A549 (cell line): ENCODE data around the gene SRL. TPM values are rescaled to one million over a fixed set of nuclear protein-coding genes. Genes with fewer than 3 reads are reported as not detected.

ENCODE experiments used
- ATAC-seq, 2 experiments: fragments of 200-7000 bp in 1 of 2; fragments of >200 bp in 1 of 2; cut with Nextera tagmentation in 1 of 2; cut with Tn5 transposase in 1 of 2; 3 replicates each; pipeline versions ENCODE4 v1.8.0 to v1.9.1; 2018 to 2020; ENCODE audit warnings: mild to moderate bottlenecking in 1 of 2, moderate library complexity in 1 of 2
- CTCF ChIA-PET: fragments of 300-600 bp; sonication (Branson Sonifier 250); formaldehyde crosslinking; extraction: SDS; loops from one replicate; lab custom pipeline; 2021; ENCODE audit warnings: antibody characterized with exemption, inconsistent platforms; lab: Yijun Ruan, JAX
- POLR2A ChIA-PET: fragments of 350-600 bp; formaldehyde crosslinking; extraction: SDS; loops from one replicate; lab custom pipeline; 2021; ENCODE audit warnings: antibody characterized with exemption, inconsistent platforms; lab: Yijun Ruan, JAX
- DNase-seq, 2 experiments: peaks; one replicate each; pipeline versions ENCODE4 v3.0.0 to v3.0.0-alpha.2; 2011 to 2016; ENCODE audit warnings: low read depth in 1 of 2, low spot score in 1 of 2
- FAIRE-seq: peaks from 2 replicates; lab custom pipeline; 2011; peaks lifted over from hg19 to GRCh38; lab: Jason Lieb, UNC
- H3K27ac ChIP-seq, 2 experiments: fragments of >200 bp; sonication (Bioruptor Twin); formaldehyde crosslinking; 3 replicates each; pipeline ENCODE4 v1.5.1; 2016 to 2017
- H3K4me1 ChIP-seq: fragments of >200 bp; sonication (Bioruptor Twin); formaldehyde crosslinking; 3 replicates; pipeline ENCODE4 v1.6.1; 2016
- H3K4me2 ChIP-seq: fragments of >200 bp; sonication (Bioruptor Twin); formaldehyde crosslinking; 3 replicates; pipeline ENCODE4 v1.6.1; 2016
- H3K4me3 ChIP-seq: fragments of >200 bp; sonication (Bioruptor Twin); formaldehyde crosslinking; 3 replicates; pipeline ENCODE4 v1.5.1; 2016
- H3K9me3 ChIP-seq: fragments of >200 bp; sonication (Bioruptor Twin); formaldehyde crosslinking; 3 replicates; pipeline ENCODE4 v1.6.1; 2016
- BCL3 ChIP-seq: fragments of >200 bp; sonication (Bioruptor Twin); formaldehyde crosslinking; IDR thresholded peaks from 3 replicates; pipeline ENCODE4 v1.6.1; 2016
- CBX2 ChIP-seq: fragments of 200-600 bp; sonication (generic); IDR thresholded peaks from 2 replicates; pipeline ENCODE4 v1.6.1; 2016; ENCODE audit warnings: low read depth, mild to moderate bottlenecking, borderline replicate concordance
- CBX8 ChIP-seq: fragments of 200-600 bp; sonication (generic); IDR thresholded peaks from 2 replicates; pipeline ENCODE4 v1.6.1; 2016
- CHD4 ChIP-seq: fragments of 200-600 bp; sonication (generic); IDR thresholded peaks from 2 replicates; pipeline ENCODE4 v1.6.1; 2016; ENCODE audit warnings: antibody characterized with exemption, mild to moderate bottlenecking, borderline replicate concordance
- CTCF ChIP-seq: fragments of >200 bp; sonication (Bioruptor Twin); formaldehyde crosslinking; IDR thresholded peaks from 3 replicates; pipeline ENCODE4 v1.5.1; 2016
- EHF ChIP-seq: fragments of 250-450 bp; sonication (Bioruptor Pico); IDR thresholded peaks from 2 replicates; pipeline ENCODE4 v1.5.0; 2020; ENCODE audit warnings: mild to moderate bottlenecking
- EHMT2 ChIP-seq: fragments of 200-600 bp; sonication (generic); IDR thresholded peaks from 2 replicates; pipeline ENCODE4 v1.6.1; 2016; ENCODE audit warnings: antibody characterized with exemption, low read depth, mild to moderate bottlenecking, moderate library complexity
- ELK1 ChIP-seq: fragments of 150-350 bp; IDR thresholded peaks from 2 replicates; pipeline ENCODE4 v1.6.1; 2014; ENCODE audit warnings: low read depth, mild to moderate bottlenecking, low read length
- EP300 ChIP-seq, 2 experiments: fragments of >200 bp; sonication (Bioruptor Twin); formaldehyde crosslinking; IDR thresholded peaks; 2 replicates in 1 of 2; 3 replicates in 1 of 2; pipeline ENCODE4 v1.6.1; 2016 to 2017
- ESRRA ChIP-seq: fragments of 150-350 bp; IDR thresholded peaks from 2 replicates; pipeline ENCODE4 v1.6.1; 2014; ENCODE audit warnings: mild to moderate bottlenecking, low read length, borderline replicate concordance
- FOSL2 ChIP-seq, 2 experiments: fragments of 450-650 bp in 1 of 2; fragments of >200 bp in 1 of 2; sonication (Bioruptor Twin) in 1 of 2; formaldehyde crosslinking; IDR thresholded peaks; 2 replicates each; pipeline versions ENCODE4 v1.5.0 to v1.6.1; 2016 to 2020; ENCODE audit warnings: mild to moderate bottlenecking in 1 of 2, moderate library complexity in 1 of 2
- FOXS1 ChIP-seq: fragments of 250-450 bp; sonication (Bioruptor Pico); IDR thresholded peaks from 2 replicates; pipeline ENCODE4 v1.5.0; 2020; ENCODE audit warnings: mild to moderate bottlenecking, moderate library complexity
- HES2 ChIP-seq: fragments of >200 bp; sonication (Bioruptor Twin); formaldehyde crosslinking; IDR thresholded peaks from 2 replicates; pipeline ENCODE4 v1.6.1; 2016
- HMGXB4 ChIP-seq: fragments of 250-450 bp; sonication (Bioruptor Pico); IDR thresholded peaks from 2 replicates; pipeline ENCODE4 v1.5.0; 2021; ENCODE audit warnings: mild to moderate bottlenecking, moderate library complexity, borderline replicate concordance
- HOXB13 ChIP-seq: fragments of 250-450 bp; sonication (Bioruptor Pico); IDR thresholded peaks from 2 replicates; pipeline ENCODE4 v1.5.0; 2020; ENCODE audit warnings: low read depth, mild to moderate bottlenecking, moderate library complexity
- JUNB ChIP-seq: fragments of >200 bp; sonication (Bioruptor Twin); formaldehyde crosslinking; IDR thresholded peaks from 2 replicates; pipeline ENCODE4 v1.6.1; 2016
- KDM1A ChIP-seq: fragments of 200-600 bp; sonication (generic); IDR thresholded peaks from 2 replicates; pipeline ENCODE4 v1.6.1; 2016; ENCODE audit warnings: low read depth, mild to moderate bottlenecking
- MAFK ChIP-seq: fragments of 450-650 bp; IDR thresholded peaks from 2 replicates; pipeline ENCODE4 v1.6.1; 2014; ENCODE audit not compliant: partially characterized antibody
- MAX ChIP-seq: IDR thresholded peaks from 2 replicates; pipeline ENCODE4 v1.6.1; 2012
- MAZ ChIP-seq: fragments of 150-350 bp; IDR thresholded peaks from 2 replicates; pipeline ENCODE4 v1.6.1; 2014; ENCODE audit warnings: antibody characterized with exemption, low read depth, low read length, borderline replicate concordance
- NFE2L2 ChIP-seq: fragments of 150-350 bp; conservative IDR thresholded peaks from 2 replicates; pipeline ENCODE4 v1.6.1; 2014; ENCODE audit warnings: low read length
- NR3C1 ChIP-seq: fragments of >200 bp; sonication (Bioruptor Twin); formaldehyde crosslinking; IDR thresholded peaks from 3 replicates; pipeline ENCODE4 v1.6.1; 2017
- PBX3 ChIP-seq: IDR thresholded peaks from 2 replicates; pipeline ENCODE4 v1.6.1; 2012
- PHF8 ChIP-seq: fragments of 200-600 bp; sonication (generic); IDR thresholded peaks from 2 replicates; pipeline ENCODE4 v1.6.1; 2016; ENCODE audit warnings: low read depth, mild to moderate bottlenecking, antibody characterized with exemption, moderate library complexity, borderline replicate concordance
- RCOR1 ChIP-seq: fragments of 150-350 bp; IDR thresholded peaks from 2 replicates; pipeline ENCODE4 v1.6.1; 2014; ENCODE audit warnings: antibody characterized with exemption, low read length, low read depth
- SREBF2 ChIP-seq: fragments of 450-650 bp; IDR thresholded peaks from 2 replicates; pipeline ENCODE4 v1.6.1; 2014; ENCODE audit warnings: mild to moderate bottlenecking, moderate library complexity
- TFCP2L1 ChIP-seq: fragments of 250-450 bp; sonication (Bioruptor Pico); IDR thresholded peaks from 2 replicates; pipeline ENCODE4 v1.5.0; 2021; ENCODE audit warnings: mild to moderate bottlenecking
- TP53 ChIP-seq: fragments of 250-450 bp; sonication (Bioruptor Pico); IDR thresholded peaks from 2 replicates; pipeline ENCODE4 v1.5.0; 2021; ENCODE audit warnings: mild to moderate bottlenecking, moderate library complexity
- ZFP36 ChIP-seq: fragments of 450-650 bp; IDR thresholded peaks from 2 replicates; pipeline ENCODE4 v1.6.1; 2014; ENCODE audit warnings: borderline replicate concordance; ENCODE audit not compliant: partially characterized antibody
- WGBS: methylation state at CpG from one replicate; pipeline ENCODE4 v1.1.6; 2017; ENCODE audit errors: missing lambda C conversion rate; 5-methylcytosine and 5-hydroxymethylcytosine counted together
- polyA plus RNA-seq, 4 experiments: library from polyadenylated mRNA; depleted of rRNA in 3 of 4; stranded (reverse); fragments of >200 nt; fragmentation: RNase III in 1 of 4; extraction: RNeasy Plus Mini Kit Qiagen cat#74134 plus additional on column Dnase treatment in 1 of 4; gene quantifications; 2 replicates in 3 of 4; 3 replicates in 1 of 4; pipeline ENCODE4 v1.2.3, GENCODE V29; 2011 to 2017

SRL gene
- polyA plus RNA-seq, 2 of the 4 experiments (the other 2 are of a cell fraction): 0.03 TPM; not detected in 1

GRCh38 chr16:4203748-4204147 is 38.1 kb downstream of the SRL start:
- no peak for FAIRE-seq
- POLR2A ChIA-PET: interaction anchor here (2.7 kb wide), 1 partner anchor 50 kb away, joined by 14 read pairs; no protein-coding TSS in a partner anchor
- WGBS: 89% methylated on average over 8 of the region's 11 CpGs
- H3K4me3 ChIP-seq: no peak overlapping the region
- ATAC-seq: no peak
- CTCF ChIA-PET: interaction anchor here (0.6 to 10.1 kb wide), 4 partner anchors 25 to 199 kb away, joined by 3 to 203 read pairs (median 4); no protein-coding TSS in a partner anchor
- H3K4me2 ChIP-seq: no peak overlapping the region
- H3K4me1 ChIP-seq: peaks cover 7% of the 10 kb centered on the region; the same call in 2 of the 3 replicates
- TF ChIP-seq TP53 (no peak), ELK1 (no peak), ESRRA (no peak), CHD4 (no peak), MAX (no peak), NR3C1 (no peak), FOXS1 (no peak), HOXB13 (CRISPR knock-in tag) (no peak), EHF (CRISPR knock-in tag) (no peak), TFCP2L1 (CRISPR knock-in tag) (no peak), JUNB (no peak), ZFP36 (no peak), EHMT2 (no peak), NFE2L2 (no peak), SREBF2 (no peak), MAFK (no peak), HMGXB4 (no peak), CBX8 (no peak), MAZ (no peak)
- no peaks in the 10 kb centered on the region for H3K9me3 ChIP-seq
- no peak for DNase-seq
- H3K27ac ChIP-seq: no peak overlapping the region

GRCh38 chr16:4202615-4203345 is 39.1 kb downstream of the SRL start:
- peaks cover 7% of the 10 kb centered on the region; the same call in 2 of the 3 replicates for H3K4me1 ChIP-seq
- ChIA-PET POLR2A (interaction anchor here (2.7 kb wide), 1 partner anchor 51 kb away, joined by 14 read pairs; no protein-coding TSS in a partner anchor), CTCF (interaction anchor here (1.0 to 10.1 kb wide), 7 partner anchors 11 to 220 kb away, joined by 3 to 203 read pairs (median 5); no protein-coding TSS in a partner anchor)
- ATAC-seq (no peak), DNase-seq (no peak), FAIRE-seq (no peak)
- no peak overlapping the region for H3K4me2 ChIP-seq
- H3K27ac ChIP-seq: no peak overlapping the region
- 89% methylated on average over 19 of the region's 21 CpGs for WGBS
- no peaks in the 10 kb centered on the region for H3K9me3 ChIP-seq
- no peak overlapping the region for H3K4me3 ChIP-seq
- TF ChIP-seq MAZ (no peak), EHF (CRISPR knock-in tag) (no peak), EHMT2 (no peak), TP53 (no peak), CHD4 (no peak), NFE2L2 (no peak), JUNB (no peak), RCOR1 (no peak), BCL3 (no peak), KDM1A (no peak), HES2 (no peak), CBX2 (no peak), PBX3 (no peak), CTCF (no peak), FOSL2 (IDR thresholded peaks at IDR 0.05) (no peak), FOSL2 (CRISPR knock-in tag; IDR thresholded peaks at IDR 0.05) (no peak), EP300 (IDR thresholded peaks at IDR 0.05) (no peak), PHF8 (no peak)
